KG1 (cell line): ENCODE results near the gene TLX3.

Experiments used
- DNase-seq: peaks from one replicate; lab custom pipeline; 2025; lab: John Stamatoyannopoulos, UW

TLX3 gene

DNA sequence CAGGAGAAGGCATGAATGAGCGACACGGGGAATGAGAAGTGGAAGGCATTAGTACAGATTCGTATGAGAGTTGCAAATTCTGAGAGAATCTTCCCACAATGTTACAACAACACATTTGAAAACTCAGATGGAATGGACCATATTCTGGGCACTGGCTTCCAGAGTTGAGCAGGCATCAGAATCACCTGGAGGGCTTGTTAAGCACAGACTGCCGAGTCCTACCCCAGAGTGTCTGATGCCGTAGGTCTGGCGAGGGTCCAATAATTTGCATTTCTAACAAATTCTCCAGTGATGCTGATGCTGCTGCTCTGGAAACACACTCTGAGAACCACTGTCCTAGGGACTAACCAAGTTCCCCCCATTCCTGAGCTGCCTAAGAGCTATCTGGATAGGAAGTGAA, 2.9 kb upstream of the TLX3 start:
- DNase-seq = no peak

DNA sequence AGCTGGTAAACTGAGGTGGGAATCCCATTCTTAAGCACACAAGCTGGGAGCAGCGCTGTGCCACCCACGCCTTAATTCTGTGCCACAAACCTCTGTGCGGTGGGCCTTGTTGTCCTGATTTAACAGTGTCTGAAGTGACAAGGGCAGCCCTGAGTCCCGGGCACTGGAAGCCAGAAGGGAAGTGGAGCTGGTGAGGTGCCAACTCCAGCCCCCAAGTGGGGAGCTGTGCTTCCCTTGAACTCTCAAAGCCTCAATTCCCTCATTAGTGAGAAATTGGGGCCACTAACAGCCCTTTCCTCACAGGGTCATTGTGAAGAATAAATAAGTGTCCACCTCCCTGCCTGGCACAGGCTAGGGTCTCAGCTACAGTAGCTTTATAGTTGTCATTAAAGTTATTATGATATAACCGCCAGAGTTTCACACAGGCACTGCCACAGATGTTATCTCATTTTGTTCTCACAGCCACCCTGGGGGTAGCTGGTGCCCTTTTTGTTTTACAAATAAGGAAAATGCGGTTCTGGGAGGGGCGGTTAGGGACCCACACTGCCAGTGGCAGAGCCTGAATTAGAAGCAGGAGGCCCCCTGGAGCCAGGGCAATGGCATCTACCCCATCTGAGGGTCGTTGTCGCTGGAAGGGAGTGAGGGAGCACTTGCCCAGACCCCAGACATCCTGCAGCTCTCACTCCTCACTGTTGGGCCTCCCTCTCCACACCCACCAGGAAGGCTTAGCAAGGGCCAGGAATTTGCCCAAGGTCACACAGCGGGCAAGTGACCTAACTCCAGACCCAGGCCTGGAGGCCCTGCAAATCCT, 2.1 kb upstream of the TLX3 start:
- no peak for DNase-seq

DNA sequence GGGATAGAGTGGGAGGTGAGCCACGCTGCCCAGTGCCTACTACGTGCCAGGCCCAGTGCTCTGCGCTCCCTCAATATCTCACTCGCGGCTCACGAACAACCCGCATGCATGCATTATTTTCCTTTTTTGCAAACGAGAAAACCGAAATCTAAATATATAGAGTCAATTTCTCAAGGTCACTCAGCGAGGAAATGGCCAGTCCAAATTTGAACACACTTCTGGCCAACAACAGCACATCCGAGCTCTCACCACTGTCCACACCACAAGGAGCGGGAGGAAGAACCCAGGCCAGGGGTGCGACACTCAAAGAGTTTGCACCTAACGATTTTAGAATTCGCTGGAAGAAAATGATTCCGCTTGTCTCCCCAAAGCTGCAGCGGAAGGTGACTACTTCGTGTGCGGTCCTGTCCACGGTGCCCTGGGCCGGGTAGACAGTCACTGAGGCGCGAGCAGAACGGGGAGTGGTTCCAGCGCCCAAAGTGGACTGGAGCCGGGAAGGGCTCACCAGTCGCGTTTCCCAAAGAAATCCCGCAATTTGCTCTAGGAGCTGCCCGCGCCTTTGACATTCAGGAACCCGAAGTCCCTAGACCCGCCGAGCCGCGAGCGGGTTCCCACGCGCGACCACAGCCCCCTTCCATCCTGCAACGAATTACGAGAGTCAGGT, 1.1 kb upstream of the TLX3 start:
- no peak for DNase-seq

DNA sequence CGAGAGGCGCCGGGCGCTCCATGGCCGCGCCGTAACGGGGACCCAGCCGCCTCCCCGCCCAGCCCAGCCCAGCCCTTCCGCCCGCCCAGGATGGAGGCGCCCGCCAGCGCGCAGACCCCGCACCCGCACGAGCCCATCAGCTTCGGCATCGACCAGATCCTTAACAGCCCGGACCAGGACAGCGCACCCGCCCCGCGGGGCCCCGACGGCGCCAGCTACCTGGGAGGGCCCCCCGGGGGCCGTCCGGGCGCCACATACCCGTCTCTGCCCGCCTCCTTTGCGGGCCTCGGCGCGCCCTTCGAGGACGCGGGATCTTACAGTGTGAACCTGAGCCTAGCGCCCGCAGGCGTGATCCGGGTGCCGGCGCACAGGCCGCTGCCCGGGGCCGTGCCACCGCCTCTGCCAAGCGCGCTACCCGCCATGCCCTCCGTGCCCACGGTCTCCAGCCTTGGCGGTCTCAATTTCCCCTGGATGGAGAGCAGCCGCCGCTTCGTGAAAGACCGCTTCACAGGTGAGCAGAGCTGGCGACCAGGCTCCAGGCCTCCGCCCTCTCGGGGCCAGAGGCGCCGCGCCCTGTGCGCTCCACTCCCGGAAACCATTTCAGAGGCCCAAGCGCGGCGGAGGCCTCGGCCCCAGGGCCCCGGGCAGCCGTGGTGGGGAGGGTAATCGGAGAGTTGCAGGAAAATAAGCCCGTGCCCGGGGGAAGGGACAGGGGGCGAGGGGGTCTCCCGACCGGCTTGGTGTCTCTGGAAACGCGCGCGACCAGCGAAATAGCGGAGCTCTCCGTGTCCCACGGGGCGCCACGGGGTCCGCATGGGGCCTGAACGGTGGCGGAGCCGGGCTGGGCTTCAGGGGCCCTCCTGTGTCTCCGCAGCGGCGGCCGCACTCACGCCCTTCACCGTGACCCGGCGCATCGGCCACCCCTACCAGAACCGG, 496 bp downstream of the TLX3 start:
- DNase-seq = no peak

DNA sequence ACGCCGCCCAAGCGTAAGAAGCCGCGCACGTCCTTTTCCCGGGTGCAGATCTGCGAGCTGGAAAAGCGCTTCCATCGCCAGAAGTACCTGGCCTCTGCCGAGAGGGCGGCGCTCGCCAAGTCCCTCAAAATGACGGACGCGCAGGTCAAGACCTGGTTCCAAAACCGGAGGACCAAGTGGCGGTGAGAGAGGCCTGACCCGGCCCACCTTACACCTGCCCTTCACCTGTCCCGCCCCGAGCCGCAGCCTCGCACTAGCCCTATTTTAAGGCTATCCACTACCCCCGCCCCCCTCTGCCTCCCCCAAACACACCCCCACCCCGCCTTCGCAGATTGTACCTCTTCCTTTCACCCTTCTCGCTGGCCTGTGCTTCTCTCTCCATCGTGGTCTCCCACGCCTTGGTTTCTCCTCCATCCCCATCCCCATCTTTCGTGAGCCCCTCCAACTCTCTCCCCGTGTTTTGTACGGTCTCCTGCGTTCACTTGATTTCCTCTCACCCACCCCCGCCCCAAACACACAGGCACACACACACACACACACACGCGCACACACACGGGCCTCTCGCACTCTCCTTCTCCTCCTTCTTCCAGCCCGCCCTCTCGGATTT, 1.3 kb downstream of the TLX3 start:
- no peak for DNase-seq

DNA sequence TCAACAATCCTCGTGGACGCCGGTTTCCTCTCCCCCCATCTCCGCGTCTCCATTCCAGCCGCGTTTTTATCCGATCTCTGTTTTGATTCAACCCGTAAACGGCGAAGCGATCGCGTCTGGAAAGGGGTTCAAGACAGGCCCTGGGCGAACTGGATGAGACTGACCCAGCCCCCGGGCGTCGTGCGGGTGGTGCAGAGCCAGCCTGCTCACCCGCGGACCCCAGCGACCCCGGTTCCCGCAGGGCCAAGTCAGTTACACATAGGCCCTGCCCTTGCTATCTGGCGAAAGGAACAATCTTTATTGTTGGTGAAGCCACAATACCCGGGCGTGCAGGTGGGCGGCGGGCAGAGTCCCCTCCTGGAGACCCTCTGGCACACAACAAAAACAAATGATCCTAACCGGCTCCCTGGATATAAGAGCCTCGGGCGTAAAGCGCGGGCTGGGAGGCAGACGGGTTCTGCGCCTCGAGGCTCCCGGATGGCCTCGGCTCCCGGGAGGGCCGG, 1.8 kb downstream of the TLX3 start:
- DNase-seq = no peak

DNA sequence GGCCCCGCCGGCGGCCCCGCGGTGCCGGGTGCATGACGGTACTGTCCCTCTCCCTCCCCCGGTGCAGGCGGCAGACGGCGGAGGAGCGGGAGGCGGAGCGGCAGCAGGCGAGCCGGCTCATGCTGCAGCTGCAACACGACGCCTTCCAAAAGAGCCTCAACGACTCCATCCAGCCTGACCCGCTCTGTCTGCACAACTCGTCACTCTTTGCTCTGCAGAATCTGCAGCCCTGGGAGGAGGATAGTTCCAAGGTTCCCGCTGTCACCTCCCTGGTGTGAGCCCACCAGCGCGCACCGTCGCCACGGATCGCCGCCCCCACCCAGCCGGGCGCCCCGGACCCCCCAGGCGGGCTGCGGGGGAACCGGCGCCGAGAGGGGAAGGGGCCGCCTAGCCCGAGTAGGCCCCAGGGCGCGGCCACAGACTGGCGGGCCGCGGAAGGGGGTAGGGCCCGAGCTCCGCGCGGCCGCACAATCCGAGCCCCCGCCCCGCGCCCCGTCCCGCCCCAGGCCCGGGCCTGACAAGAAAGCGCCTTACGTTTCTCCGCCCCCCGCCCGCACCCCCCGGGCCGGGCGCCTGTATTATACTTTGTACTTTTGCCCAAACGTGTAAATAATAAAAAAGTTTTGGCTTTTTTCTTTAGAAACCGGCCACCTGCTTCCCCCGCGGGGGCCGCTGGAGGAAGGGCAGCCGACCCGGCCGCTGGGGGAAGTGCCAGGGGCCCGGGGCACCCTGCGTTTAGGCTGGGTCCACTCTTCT, 2.5 kb downstream of the TLX3 start:
- DNase-seq = peak; percentile 41

DNA sequence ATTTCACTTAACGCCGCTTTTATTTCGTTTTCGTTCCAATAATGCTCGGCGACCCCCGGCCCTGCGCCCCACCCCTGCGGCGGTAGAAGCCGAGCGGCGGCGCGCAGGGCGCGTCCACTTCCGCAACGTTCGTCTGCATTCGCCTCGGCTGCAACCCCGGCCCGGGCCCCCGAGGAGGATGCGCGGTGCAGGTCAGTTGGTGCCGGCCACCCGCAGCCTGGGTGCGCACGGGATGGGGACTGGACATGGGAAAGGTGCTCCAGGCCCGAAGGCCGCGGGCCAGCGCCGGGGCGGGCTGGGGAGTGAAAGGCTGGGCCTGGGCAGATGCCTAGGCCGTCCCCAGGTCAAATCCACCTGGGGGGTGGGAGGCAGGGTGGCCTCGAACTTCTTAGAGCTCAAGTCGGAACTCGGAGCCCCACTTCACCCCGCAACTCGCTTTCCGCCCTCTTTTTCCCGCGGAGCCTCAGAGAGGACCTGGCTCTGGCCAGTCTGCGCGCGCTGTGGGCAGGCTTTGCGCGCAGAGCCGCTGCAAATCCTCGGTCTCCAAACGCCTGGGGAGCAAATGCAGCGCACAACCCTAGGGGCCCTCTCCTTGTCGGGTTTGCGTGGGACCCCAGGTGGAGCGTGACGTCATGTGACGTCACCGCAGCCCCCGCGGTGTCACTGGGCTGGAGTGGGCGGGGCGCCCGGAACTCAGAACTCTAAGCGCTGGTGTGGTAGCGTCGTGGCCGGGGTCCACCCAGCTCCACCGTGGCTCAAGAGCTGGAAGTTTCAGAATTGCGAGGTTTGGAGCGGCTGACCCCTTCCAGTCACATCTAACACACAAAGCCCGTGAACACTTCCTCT, 3.3 kb downstream of the TLX3 start:
- DNase-seq = no peak

DNA sequence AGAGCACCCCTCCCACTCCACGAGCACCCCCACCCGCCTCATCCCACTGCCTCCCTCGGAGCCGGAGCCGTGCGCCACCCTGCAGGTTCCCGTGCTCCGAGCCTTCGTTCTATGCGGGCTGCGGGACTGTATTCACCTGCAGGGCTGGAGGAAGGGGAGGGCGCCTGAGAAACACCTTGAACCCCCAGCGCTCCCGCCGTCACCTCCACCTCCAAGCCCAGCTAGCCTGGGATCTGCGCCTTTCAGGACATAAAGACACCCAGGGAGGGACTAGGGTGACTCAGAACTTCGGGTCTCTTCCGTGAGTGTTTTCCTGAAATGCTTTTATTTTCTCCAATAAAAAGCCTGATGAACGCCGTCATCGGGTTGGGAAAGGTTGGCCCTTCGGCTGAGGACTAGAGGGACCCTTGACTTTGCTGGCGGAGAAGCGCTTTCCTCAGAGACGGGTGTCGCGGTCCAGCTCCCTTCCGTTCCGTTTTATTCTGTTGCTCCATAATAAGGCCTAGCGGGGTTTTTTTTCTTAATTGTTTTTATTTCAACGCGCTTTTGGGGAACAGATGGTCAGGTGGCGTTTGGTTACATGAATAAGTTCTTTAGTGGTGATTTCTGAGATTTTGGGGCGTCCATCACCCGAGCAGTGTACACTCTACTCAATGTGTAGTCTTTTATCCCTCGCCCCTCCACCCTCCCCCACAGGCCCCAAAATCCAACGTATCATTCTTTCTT, 4.6 kb downstream of the TLX3 start:
- no peak for DNase-seq

DNA sequence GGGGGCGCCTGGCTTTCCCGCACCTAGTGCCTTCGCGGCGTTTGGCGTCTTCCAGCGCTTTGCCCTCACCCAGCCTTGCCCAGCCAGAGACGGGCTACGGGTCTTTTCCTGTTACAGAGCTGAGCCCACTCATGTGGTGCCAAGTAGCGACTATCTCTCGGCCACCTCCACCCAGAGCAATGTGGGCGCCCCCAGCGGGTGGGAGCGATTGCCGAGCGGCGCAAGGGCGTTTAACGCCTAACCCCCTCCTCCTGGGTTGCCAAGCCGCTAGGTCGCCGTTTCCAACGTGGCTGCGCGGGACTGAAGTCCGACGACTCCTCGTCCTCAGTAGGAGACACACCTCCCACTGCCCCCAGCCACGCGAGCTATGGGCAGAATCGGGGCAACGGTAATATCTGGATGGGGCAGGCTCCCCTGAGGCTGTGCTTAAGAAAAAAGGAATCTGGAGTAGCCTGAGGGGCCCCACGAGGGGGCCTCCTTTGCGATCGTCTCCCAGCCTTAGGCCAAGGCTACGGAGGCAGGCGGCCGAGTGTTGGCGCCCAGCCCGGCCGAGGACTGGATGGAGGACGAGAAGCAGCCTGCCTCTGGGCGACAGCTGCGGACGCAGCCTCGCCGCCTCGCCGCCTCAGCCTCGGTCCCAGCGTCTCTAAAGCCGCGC, 5.8 kb downstream of the TLX3 start:
- DNase-seq = no peak

DNA sequence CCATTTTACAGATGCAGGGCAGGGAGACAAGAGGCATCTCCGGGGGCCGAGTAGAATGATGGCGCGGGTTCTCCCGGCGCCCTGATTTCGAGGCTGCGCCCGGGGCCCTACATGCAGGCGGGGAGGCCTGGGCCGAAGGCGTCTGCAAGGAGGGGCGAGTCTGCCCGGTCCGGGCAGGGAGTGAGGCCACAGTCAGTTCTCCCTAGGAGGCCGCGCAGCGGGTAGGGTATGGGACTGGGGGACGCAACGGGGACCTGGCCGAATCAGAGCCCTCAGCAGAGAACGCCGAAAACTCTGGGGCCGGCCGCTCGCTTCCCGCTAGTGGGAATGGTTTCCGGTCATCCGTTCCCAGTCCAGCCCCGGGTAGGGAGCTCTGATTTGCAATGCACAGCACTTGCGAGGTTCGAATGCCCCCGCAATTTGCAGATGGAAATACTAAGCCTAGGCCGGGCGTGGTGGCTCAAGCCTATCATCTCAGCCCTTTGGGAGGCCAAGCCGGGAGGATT, 6.4 kb downstream of the TLX3 start:
- DNase-seq = no peak

DNA sequence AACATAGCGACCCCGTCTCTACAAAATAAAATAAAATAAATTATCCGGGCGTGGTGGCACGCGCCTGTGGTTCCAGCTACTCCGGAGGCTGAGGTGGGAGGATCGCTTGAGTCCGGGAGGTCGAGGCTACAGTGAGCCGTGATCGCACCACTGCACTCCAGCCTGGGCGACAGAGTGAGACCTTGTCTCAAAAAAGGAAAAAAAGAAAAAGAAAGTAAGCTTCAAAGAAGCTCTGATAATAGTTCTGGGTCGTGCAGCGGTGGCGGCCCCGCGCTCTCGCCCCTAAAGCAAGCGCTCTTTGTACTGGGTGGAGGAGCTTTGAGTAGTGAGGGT, 6.8 kb downstream of the TLX3 start:
- DNase-seq = no peak

DNA sequence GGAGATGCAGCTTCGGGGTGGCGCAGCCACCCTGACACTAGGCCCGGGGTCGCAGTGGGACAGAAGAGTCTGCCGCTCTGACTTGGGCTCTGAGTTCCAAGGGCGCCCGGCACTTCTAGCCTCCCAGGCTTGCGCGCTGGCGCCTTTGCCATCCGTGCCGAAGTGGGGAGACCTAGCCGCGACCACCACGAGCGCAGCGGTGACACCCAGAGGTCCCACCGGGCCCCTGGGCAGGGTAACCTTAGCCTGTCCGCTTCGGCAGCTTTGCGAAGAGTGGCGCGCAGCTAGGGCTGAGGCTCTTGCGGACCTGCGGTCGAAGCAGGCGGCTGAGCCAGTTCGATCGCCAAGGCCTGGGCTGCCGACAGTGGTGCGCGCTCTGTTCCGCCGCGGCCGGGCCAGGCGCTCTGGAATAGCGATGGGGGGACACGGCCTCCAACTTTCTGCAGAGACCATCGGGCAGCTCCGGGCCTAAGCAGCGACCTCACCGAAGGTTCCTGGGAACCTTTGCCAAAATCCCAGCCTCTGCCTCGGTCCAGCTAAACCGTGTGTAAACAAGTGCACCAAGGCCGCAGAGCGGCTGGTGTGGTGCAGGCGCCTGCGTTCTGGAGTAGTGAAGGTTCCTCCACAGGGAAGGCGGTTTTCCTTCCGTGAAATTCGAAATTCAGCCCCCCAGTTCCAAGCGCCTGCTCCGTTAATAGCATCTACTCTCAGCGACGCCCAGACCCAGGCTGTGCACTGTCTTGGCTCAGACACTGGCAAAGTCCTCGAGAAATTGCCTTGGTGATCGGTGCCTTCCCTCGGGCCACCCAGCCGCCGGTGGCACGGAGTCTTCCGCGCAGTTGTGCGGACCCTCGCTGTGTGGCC, 7.4 kb downstream of the TLX3 start:
- DNase-seq = no peak

DNA sequence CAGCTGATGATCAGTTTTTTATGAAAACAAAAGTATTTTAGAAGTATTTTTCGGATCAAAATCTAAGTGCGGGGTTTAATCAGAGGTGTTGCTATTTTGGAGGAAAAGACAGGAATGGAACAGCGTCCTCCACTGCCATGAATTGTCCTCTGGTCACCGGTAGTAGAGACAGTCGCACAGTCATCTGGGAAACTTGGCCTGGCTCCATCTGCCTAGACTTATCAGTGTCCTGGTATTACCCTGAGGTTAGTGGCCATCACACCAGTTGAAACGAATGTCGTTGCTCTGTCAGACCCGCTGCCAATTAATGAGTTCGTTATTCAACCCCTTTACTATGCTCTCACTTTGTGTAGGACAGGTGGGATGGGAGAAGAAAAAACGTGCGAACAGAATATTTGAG, 8.2 kb downstream of the TLX3 start:
- no peak for DNase-seq

DNA sequence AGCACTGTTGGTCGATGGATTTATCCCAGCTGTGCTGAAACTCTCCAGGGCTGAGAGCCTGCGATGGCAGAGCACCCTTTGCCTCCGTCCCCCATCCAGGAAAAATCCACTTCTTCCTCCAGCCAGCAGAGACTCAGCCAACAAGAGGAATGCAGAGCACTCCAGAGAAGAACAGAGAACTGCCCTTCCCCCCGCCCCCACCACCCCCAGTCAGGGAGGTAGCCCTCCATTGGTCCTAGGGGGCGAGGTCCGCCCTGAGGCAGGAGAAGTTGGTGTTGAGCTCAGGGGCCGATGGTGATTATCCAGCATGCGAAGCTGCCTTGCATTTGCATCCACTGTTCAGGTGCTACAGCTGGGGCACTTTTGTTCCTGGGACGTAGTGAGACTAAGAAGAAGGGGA, 9.0 kb downstream of the TLX3 start:
- no peak for DNase-seq

DNA sequence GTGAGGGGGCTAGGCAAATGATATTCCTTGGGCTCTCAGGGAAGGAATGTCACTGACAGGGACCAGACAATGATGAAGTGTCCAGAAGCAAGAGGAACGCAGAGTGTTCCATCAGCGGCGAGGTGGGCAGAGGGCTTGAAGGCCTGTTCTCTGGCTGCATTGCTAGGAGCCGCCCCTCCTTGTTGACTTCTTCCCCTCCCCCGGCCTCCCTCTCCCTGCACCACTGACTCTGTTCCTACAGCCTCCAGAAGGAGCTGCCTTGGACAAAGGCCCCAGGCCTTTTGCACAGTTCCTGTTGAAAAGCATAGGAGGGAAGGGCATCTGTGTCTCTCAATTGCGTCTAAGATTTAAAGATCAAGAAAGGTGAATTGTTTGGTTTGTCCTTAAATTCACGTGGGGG, 12.4 kb downstream of the TLX3 start:
- no peak for DNase-seq

DNA sequence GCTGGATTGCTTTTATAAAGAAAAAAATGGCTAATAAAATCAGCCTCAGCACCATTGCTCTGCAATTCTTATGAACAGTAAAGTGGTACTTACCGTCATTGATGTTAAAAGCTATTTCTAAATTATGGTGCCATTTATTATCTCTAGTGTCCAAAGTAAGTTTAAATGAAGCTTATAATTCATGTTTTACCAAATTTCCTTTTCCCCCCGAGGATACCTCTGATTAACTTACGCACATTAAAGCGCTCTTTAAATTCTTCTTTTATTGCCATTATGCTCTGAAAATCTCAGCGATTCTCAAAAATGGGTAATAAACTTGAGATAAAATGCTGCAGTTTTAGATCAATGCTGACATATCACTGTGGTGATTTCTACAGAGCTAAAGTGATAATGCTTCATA, 13.5 kb downstream of the TLX3 start:
- no peak for DNase-seq

DNA sequence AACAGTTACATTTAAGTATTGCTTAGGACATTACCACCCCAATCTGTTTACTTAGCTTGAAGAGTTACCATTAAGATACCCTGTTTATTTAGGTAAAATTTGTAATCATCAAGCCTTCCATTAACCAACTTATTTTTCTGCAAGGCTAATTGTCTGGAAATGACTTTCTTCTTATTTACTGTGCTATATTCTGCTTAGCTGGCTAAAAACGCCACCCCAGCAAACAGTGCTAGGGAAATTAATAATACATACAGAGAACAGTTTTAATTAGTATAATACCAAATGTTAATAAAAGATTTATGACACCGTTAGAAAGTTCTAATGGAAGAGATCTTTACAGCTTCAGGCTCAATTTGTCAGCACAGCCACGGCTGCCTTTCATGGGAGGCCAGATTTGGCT, 14.0 kb downstream of the TLX3 start:
- DNase-seq = no peak
